Measurements from ENCODE around the gene ALKBH8.
"Not testable (repeated sequence)": the region's sequence is repeated elsewhere in the genome, so short reads cannot be mapped to it uniquely, and the experiment has no call there.

ALKBH8 gene

GRCh38 chr11:107504981-107505380, 60.6 kb downstream of the ALKBH8 start:
- DNase-seq (ENCODE audit: low spot score) = no peak

GRCh38 chr11:107501713-107502112, 63.8 kb downstream of the ALKBH8 start:
- no peak for DNase-seq (ENCODE audit: low spot score)

GRCh38 chr11:107497371-107497770, 68.2 kb downstream of the ALKBH8 start:
- not testable (repeated sequence) for DNase-seq (ENCODE audit: low spot score)

- DNase-seq (ENCODE audit: low spot score) = no peak
Measured at GRCh38 chr11:107496011-107496410, 69.5 kb downstream of the ALKBH8 start.

GRCh38 chr11:107494055-107494454, 71.5 kb downstream of the ALKBH8 start:
- no peak for DNase-seq (ENCODE audit: low spot score)

- no peak for DNase-seq (ENCODE audit: low spot score)
Measured at GRCh38 chr11:107493117-107493516, 72.4 kb downstream of the ALKBH8 start.

GRCh38 chr11:107490836-107491235, 74.7 kb downstream of the ALKBH8 start:
- DNase-seq (ENCODE audit: low spot score) = no peak

GRCh38 chr11:107482234-107482633, 83.3 kb downstream of the ALKBH8 start:
- no peak for DNase-seq (ENCODE audit: low spot score)

GRCh38 chr11:107478922-107479321, 86.6 kb downstream of the ALKBH8 start:
- DNase-seq (ENCODE audit: low spot score) = no peak

GRCh38 chr11:107477820-107478219, 87.7 kb downstream of the ALKBH8 start:
- no peak for DNase-seq (ENCODE audit: low spot score)

GRCh38 chr11:107473792-107474191, 91.7 kb downstream of the ALKBH8 start:
- no peak for DNase-seq (ENCODE audit: low spot score)

- no peak for DNase-seq (ENCODE audit: low spot score)
Measured at GRCh38 chr11:107472966-107473365, 92.6 kb downstream of the ALKBH8 start.

- DNase-seq (ENCODE audit: low spot score) = no peak
Measured at GRCh38 chr11:107468596-107468995, 96.9 kb downstream of the ALKBH8 start.

GRCh38 chr11:107467696-107468095, 97.8 kb downstream of the ALKBH8 start:
- DNase-seq (ENCODE audit: low spot score) = no peak

GRCh38 chr11:107466275-107466866, 99.2 kb downstream of the ALKBH8 start:
- not testable (repeated sequence) for DNase-seq (ENCODE audit: low spot score)

- DNase-seq (ENCODE audit: low spot score) = peak; percentile 92
Measured at GRCh38 chr11:107457558-107458271, 107.8 kb downstream of the ALKBH8 start, which contains the start of gene CWF19L2. TSS of gene CWF19L2 (minus strand) at chr11:107457825. CDS start at chr11:107457816, 9 bp downstream.

GRCh38 chr11:107457205-107457557, 108.4 kb downstream of the ALKBH8 start:
- peak; percentile 21 for DNase-seq (ENCODE audit: low spot score)

GRCh38 chr11:107453594-107454286, 111.8 kb downstream of the ALKBH8 start:
- no peak for DNase-seq (ENCODE audit: low spot score)
